HL-60 (cell line): ENCODE measurements around the gene KRT73.

Source experiments
- DNase-seq, 2 experiments: peaks; one replicate each; pipeline ENCODE4 v3.0.0-alpha.2; 2010 to 2020; ENCODE audit warnings: low read depth in 1 of 2, low spot score in 1 of 2
- H3K27ac ChIP-seq: fragments of 250-450 bp; sonication (Bioruptor Pico); replicated peaks from 2 replicates; pipeline ENCODE4 v1.5.1; 2020; ENCODE audit warnings: mild to moderate bottlenecking, moderate library complexity
- H3K27me3 ChIP-seq: fragments of 250-450 bp; sonication (Bioruptor Pico); 2 replicates; pipeline ENCODE4 v1.5.1; 2021; ENCODE audit warnings: mild to moderate bottlenecking, moderate library complexity; ENCODE audit not compliant: insufficient read depth, poor library complexity, severe bottlenecking
- H3K4me3 ChIP-seq: replicated peaks from 2 replicates; pipeline ENCODE4 v1.5.1; 2011; ENCODE audit warnings: mild to moderate bottlenecking, control low read depth, low read length; ENCODE audit not compliant: insufficient read depth
- CTCF ChIP-seq: IDR thresholded peaks from one replicate; pipeline ENCODE4 v1.5.1; 2011; ENCODE audit warnings: low read length, control low read depth, inconsistent platforms; ENCODE audit not compliant: insufficient read depth
- GABPA ChIP-seq: IDR thresholded peaks from 2 replicates; pipeline ENCODE4 v1.6.1; 2012; ENCODE audit warnings: low read depth
- POLR2AphosphoS5 ChIP-seq: IDR thresholded peaks from 2 replicates; pipeline ENCODE4 v1.6.1; 2012; ENCODE audit warnings: low read depth
- REST ChIP-seq: IDR thresholded peaks from 2 replicates; pipeline ENCODE4 v1.6.1; 2012; ENCODE audit warnings: low read depth; ENCODE audit not compliant: insufficient replicate concordance
- SPI1 ChIP-seq: IDR thresholded peaks from 2 replicates; pipeline ENCODE4 v1.6.1; 2012; ENCODE audit warnings: low read depth, mild to moderate bottlenecking, borderline replicate concordance

The KRT73 gene

GRCh38 chr12:52585946-52586345 lies 32.4 kb downstream of the KRT73 start:
- Histone ChIP-seq H3K4me3 (no peak overlapping the region), H3K27ac (no peak overlapping the region), H3K27me3 (no peaks in the 10 kb centered on the region)
- TF ChIP-seq GABPA (no peak), REST (no peak), POLR2AphosphoS5 (no peak), SPI1 (no peak), CTCF (no peak)
- DNase-seq: no peak

- no peak overlapping the region for H3K4me3 ChIP-seq
- TF ChIP-seq POLR2AphosphoS5 (no peak), GABPA (no peak), REST (no peak), SPI1 (no peak), CTCF (no peak)
- H3K27me3 ChIP-seq: no peaks in the 10 kb centered on the region
Observed at GRCh38 chr12:52585066-52585465, 33.3 kb downstream of the KRT73 start.

GRCh38 chr12:52584156-52584682 lies 34.1 kb downstream of the KRT73 start:
- no peak overlapping the region for H3K27ac ChIP-seq
- DNase-seq: no peak
- no peak overlapping the region for H3K4me3 ChIP-seq
- no peaks in the 10 kb centered on the region for H3K27me3 ChIP-seq
- no peak for TF ChIP-seq SPI1
- no peak for TF ChIP-seq REST
- TF ChIP-seq POLR2AphosphoS5: no peak
- TF ChIP-seq GABPA: no peak
- TF ChIP-seq CTCF: no peak

More at GRCh38 chr12:52585066-52585465, 33.3 kb downstream of the KRT73 start:
- DNase-seq: no peak
- no peak overlapping the region for H3K27ac ChIP-seq
